ENCODE measurements around the gene PRRT1.

GRCh38 chr6:32137454-32137853 lies 14.3 kb downstream of the PRRT1 start:
- no peak for TF ChIP-seq POLR2AphosphoS5 (IDR thresholded peaks at IDR 0.05; ENCODE audit: low read depth, low read length)
- TF ChIP-seq TAF1 (IDR thresholded peaks at IDR 0.05; ENCODE audit: borderline replicate concordance, low read depth, low read length): no peak
- TF ChIP-seq POLR2A (IDR thresholded peaks at IDR 0.05; ENCODE audit: low read depth, low read length): no peak

All from GM12892 (cell line).